Measurements from ENCODE around the gene SERPINF2.

Gene SERPINF2

GRCh38 chr17:1774390-1775176 lies 31.9 kb downstream of the SERPINF2 start:
- Histone ChIP-seq H3K36me3 (ENCODE audit: insufficient read depth, low read length) (peaks cover 6% of the 10 kb centered on the region; the same call in 1 of the 2 replicates), H3K4me1 (ENCODE audit: insufficient read depth, low read length) (peaks cover 5% of the 10 kb centered on the region; the same call in 1 of the 2 replicates), H3K9ac (ENCODE audit: low read depth, low read length) (no peak overlapping the region), H3K9me3 (ENCODE audit: control insufficient read depth, insufficient read depth, low read length) (no peaks in the 10 kb centered on the region)

DNA sequence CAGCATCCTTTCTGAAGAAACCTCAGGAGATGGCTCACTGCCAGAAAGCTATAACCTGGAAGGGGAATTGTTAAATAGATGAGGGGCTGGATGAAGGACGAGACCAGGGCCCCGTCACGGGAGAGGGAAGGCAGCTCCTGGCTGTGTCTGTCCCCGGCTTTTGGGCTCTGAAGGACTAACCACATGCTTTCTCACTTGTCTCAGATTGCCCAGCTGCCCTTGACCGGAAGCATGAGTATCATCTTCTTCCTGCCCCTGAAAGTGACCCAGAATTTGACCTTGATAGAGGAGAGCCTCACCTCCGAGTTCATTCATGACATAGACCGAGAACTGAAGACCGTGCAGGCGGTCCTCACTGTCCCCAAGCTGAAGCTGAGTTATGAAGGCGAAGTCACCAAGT lies 33.7 kb downstream of the SERPINF2 start:
- Histone ChIP-seq H3K9ac (ENCODE audit: low read depth, low read length) (no peak overlapping the region), H3K4me1 (ENCODE audit: insufficient read depth, low read length) (no peaks in the 10 kb centered on the region), H3K9me3 (ENCODE audit: control insufficient read depth, insufficient read depth, low read length) (no peaks in the 10 kb centered on the region), H3K36me3 (ENCODE audit: insufficient read depth, low read length) (peaks cover 10% of the 10 kb centered on the region; the same call in 1 of the 2 replicates)

DNA sequence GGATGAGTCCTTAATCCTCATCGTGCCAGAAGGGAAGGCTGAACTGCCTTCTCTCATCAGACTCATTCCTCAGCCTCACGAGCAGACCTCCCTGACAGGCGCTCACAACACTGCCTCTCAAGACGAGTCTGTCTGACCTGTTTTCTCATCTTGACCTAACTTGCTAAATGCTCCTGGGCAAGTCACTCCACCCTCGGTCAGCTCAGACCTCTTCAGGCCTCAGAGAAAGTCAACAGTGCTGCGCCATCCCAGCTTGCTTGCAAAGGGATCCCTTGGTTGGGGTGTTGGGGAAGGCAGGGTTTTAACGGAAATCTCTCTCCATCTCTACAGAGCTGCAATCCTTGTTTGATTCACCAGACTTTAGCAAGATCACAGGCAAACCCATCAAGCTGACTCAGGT lies 34.2 kb downstream of the SERPINF2 start:
- Histone ChIP-seq H3K9ac (ENCODE audit: low read depth, low read length) (no peak overlapping the region), H3K9me3 (ENCODE audit: control insufficient read depth, insufficient read depth, low read length) (no peaks in the 10 kb centered on the region), H3K4me1 (ENCODE audit: insufficient read depth, low read length) (no peaks in the 10 kb centered on the region), H3K36me3 (ENCODE audit: insufficient read depth, low read length) (peaks cover 14% of the 10 kb centered on the region)

DNA sequence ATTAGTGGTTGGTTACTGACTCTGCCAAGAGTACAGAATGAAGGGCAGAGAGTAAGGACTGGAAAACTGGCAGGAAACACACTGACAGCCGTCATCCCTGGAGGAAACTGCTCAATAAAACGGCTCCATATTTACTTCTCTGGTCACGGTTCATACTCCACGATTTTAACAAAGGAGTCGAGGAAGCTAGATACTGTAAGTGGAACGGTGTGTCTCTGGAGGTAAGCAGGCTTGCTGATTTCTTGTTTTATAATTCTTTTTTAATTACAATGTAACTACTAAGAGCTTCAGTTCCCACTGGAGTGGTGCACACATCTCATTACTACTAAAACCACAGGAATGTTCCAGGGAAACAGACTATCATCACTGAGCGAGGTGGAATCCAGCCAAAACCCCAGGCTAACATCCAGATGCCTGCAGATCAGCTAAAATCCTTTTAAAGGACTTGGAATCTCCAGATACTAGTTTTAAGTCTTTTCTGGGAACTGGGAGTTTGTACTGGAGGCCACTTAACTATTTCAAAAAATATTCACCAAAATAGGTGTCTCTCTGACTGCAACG lies 37.0 kb downstream of the SERPINF2 start:
- Histone ChIP-seq H3K4me1 (ENCODE audit: insufficient read depth, low read length) (peaks cover 4% of the 10 kb centered on the region; the same call in 1 of the 2 replicates), H3K36me3 (ENCODE audit: insufficient read depth, low read length) (peaks cover 26% of the 10 kb centered on the region), H3K9ac (ENCODE audit: low read depth, low read length) (no peak overlapping the region), H3K9me3 (ENCODE audit: control insufficient read depth, insufficient read depth, low read length) (no peaks in the 10 kb centered on the region)

DNA sequence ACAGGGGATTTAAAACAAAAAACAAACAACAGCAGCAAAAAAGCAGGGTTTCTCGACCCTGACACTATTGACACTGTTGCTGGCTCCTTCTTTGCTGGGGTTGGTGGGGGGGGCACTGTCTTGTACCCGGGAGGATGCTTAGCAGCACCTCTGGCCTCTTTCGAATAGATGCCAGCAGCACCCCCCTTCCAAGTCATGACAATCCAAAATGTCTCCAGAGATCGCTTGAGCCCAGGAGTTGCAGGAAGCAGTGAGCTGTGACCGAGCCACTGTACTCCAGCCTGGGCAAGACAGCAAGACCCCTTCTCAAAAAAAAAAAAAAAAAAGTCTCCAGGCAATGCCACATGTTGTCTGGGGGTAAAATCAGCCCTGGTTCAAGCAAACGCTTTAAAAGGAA lies 39.5 kb downstream of the SERPINF2 start:
- Histone ChIP-seq H3K9ac (ENCODE audit: low read depth, low read length) (no peak overlapping the region), H3K9me3 (ENCODE audit: control insufficient read depth, insufficient read depth, low read length) (no peaks in the 10 kb centered on the region), H3K36me3 (ENCODE audit: insufficient read depth, low read length) (peaks cover 26% of the 10 kb centered on the region), H3K4me1 (ENCODE audit: insufficient read depth, low read length) (peaks cover 4% of the 10 kb centered on the region; the same call in 1 of the 2 replicates)

- peaks cover 4% of the 10 kb centered on the region; the same call in 1 of the 2 replicates for H3K4me1 ChIP-seq (ENCODE audit: insufficient read depth, low read length)
- H3K9me3 ChIP-seq (ENCODE audit: control insufficient read depth, insufficient read depth, low read length) = no peaks in the 10 kb centered on the region
- H3K36me3 ChIP-seq (ENCODE audit: insufficient read depth, low read length) = peaks cover 26% of the 10 kb centered on the region
- H3K9ac ChIP-seq (ENCODE audit: low read depth, low read length) = no peak overlapping the region
Measured at GRCh38 chr17:1783271-1783670, 40.6 kb downstream of the SERPINF2 start.

DNA sequence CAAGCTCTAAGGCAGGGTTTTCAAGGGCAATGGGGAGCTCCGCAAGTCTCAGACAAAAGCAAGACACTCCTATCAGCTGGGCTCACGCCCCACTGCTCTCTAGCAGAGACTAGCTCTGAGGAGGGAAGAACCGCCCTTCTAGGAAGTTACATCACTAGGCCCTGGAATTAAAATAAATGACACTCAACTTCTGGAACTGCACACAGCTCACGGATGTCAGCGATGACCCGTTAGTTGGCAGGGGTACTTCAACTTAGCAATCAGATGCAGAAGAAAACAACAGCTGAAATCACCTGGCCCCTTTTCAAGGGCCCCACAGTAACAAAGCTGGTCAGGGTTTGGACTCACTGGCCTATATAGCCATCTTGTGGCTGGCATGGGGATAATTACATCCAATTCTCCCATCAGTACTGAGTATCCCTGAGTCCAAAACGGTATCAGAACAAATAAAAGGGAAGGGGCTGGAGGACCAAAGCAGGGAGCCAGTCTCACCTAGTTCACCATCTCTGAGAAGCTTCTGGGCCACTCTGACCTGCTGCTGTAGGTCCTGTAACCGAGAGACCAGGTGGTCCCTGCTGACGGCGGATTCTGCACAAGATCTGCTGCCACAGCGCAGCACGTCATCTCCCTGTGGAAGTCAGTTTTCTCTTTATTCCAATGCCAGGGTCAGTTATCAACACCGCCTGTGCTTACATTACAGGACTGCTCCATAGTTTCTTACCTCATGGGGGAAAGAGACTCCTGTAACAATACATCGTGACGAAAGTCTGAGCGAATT lies 41.4 kb downstream of the SERPINF2 start:
- H3K9me3 ChIP-seq (ENCODE audit: control insufficient read depth, insufficient read depth, low read length) = no peaks in the 10 kb centered on the region
- H3K36me3 ChIP-seq (ENCODE audit: insufficient read depth, low read length) = peaks cover 20% of the 10 kb centered on the region
- H3K9ac ChIP-seq (ENCODE audit: low read depth, low read length) = no peak overlapping the region
- H3K4me1 ChIP-seq (ENCODE audit: insufficient read depth, low read length) = peaks cover 4% of the 10 kb centered on the region; the same call in 1 of the 2 replicates

DNA sequence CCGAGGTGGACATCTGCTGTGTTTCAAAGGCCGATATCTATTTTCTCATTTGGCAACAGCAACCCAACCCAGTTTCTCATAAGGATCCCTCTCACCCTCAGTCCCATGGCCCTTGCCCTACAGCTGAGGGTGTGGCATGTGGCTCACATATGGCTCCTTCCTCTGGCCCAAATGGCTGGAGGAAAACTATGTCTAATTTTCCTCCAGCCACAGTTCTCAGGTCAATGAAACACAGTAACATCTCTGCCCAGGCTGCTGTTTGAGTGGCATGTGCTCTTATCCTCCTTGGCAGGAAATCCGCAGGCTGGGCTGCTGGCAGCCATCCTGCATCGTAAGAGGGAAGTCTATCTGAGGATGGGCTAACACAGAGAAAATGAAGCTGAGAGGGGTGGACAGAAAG lies 43.3 kb downstream of the SERPINF2 start:
- H3K9ac ChIP-seq (ENCODE audit: low read depth, low read length) = no peak overlapping the region
- H3K4me1 ChIP-seq (ENCODE audit: insufficient read depth, low read length) = peaks cover 4% of the 10 kb centered on the region; the same call in 1 of the 2 replicates
- peaks cover 20% of the 10 kb centered on the region for H3K36me3 ChIP-seq (ENCODE audit: insufficient read depth, low read length)
- H3K9me3 ChIP-seq (ENCODE audit: control insufficient read depth, insufficient read depth, low read length) = no peaks in the 10 kb centered on the region

GRCh38 chr17:1786708-1787107 lies 44.0 kb downstream of the SERPINF2 start:
- Histone ChIP-seq H3K36me3 (ENCODE audit: insufficient read depth, low read length) (peaks cover 13% of the 10 kb centered on the region), H3K9ac (ENCODE audit: low read depth, low read length) (no peak overlapping the region), H3K9me3 (ENCODE audit: control insufficient read depth, insufficient read depth, low read length) (no peaks in the 10 kb centered on the region), H3K4me1 (ENCODE audit: insufficient read depth, low read length) (peaks cover 4% of the 10 kb centered on the region; the same call in 1 of the 2 replicates)

GRCh38 chr17:1787301-1787902 lies 44.7 kb downstream of the SERPINF2 start:
- Histone ChIP-seq H3K9ac (ENCODE audit: low read depth, low read length) (no peak overlapping the region), H3K9me3 (ENCODE audit: control insufficient read depth, insufficient read depth, low read length) (no peaks in the 10 kb centered on the region), H3K36me3 (ENCODE audit: insufficient read depth, low read length) (peaks cover 7% of the 10 kb centered on the region), H3K4me1 (ENCODE audit: insufficient read depth, low read length) (peaks cover 4% of the 10 kb centered on the region; the same call in 1 of the 2 replicates)

- Histone ChIP-seq H3K4me1 (ENCODE audit: insufficient read depth, low read length) (no peaks in the 10 kb centered on the region), H3K36me3 (ENCODE audit: insufficient read depth, low read length) (no peaks in the 10 kb centered on the region), H3K9me3 (ENCODE audit: control insufficient read depth, insufficient read depth, low read length) (no peaks in the 10 kb centered on the region), H3K9ac (ENCODE audit: low read depth, low read length) (no peak overlapping the region)
Measured at GRCh38 chr17:1789936-1790335, 47.3 kb downstream of the SERPINF2 start.

GRCh38 chr17:1792495-1793446 lies 50.1 kb downstream of the SERPINF2 start:
- H3K4me1 ChIP-seq (ENCODE audit: insufficient read depth, low read length) = no peaks in the 10 kb centered on the region
- H3K9ac ChIP-seq (ENCODE audit: low read depth, low read length) = no peak overlapping the region
- H3K36me3 ChIP-seq (ENCODE audit: insufficient read depth, low read length) = no peaks in the 10 kb centered on the region
- no peaks in the 10 kb centered on the region for H3K9me3 ChIP-seq (ENCODE audit: control insufficient read depth, insufficient read depth, low read length)

GRCh38 chr17:1793447-1793806 lies 50.8 kb downstream of the SERPINF2 start:
- no peaks in the 10 kb centered on the region for H3K9me3 ChIP-seq (ENCODE audit: control insufficient read depth, insufficient read depth, low read length)
- H3K36me3 ChIP-seq (ENCODE audit: insufficient read depth, low read length) = no peaks in the 10 kb centered on the region
- no peaks in the 10 kb centered on the region for H3K4me1 ChIP-seq (ENCODE audit: insufficient read depth, low read length)
- no peak overlapping the region for H3K9ac ChIP-seq (ENCODE audit: low read depth, low read length)
